GM21526 (cell line): ENCODE results near the gene COQ8B.
"Not testable (repeated sequence)": the region's sequence is repeated elsewhere in the genome, so short reads cannot be mapped to it uniquely, and the experiment has no call there.

Source experiments
- ATAC-seq: cut with Tn5 transposase; IDR thresholded peaks from one replicate; pipeline ENCODE4 v1.9.1; 2021; ENCODE audit warnings: moderate library complexity; ENCODE audit not compliant: unreplicated experiment, low FRiP score

Gene COQ8B

DNA sequence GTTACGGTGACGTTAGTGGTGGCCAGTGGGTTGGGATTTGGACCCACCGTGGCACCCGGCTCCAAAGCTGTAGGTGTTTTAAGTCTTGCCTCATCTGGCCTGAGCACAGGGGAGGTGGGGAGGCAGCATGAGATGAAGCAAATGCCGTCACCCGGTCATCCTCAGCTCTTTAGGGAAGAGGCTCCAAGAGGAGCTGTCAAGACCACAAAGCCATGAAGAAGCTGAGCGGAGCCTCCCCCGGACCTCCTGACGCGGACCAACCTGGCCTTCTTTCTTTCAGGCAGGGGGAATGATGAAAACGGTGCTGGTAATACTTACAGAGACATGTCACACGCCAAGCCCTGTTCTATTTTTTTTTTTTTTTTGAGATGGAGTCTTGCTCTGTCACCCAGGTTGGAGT, 26.2 kb upstream of the COQ8B start:
- ATAC-seq, result no peak

DNA sequence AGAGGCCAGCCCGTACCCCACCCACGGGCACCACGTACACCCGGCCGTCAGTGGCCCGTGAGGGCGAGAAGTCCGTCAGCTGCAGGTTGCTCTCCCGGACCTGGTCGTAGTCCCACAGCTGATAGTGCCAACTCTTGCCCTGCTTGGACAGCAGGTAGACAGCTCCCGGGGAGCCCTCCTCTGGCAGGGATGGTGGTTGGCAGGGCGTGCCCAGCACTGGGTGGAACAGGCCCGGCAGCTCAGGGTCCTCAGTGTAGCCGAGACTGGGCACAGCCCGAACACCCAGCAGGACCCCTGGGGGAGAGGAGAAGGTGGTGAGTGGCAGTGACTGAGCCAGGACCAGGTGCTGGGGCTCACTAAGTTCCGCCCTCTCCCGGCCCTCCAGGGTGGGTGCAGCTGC, 25.8 kb upstream of the COQ8B start:
- ATAC-seq, result no peak

DNA sequence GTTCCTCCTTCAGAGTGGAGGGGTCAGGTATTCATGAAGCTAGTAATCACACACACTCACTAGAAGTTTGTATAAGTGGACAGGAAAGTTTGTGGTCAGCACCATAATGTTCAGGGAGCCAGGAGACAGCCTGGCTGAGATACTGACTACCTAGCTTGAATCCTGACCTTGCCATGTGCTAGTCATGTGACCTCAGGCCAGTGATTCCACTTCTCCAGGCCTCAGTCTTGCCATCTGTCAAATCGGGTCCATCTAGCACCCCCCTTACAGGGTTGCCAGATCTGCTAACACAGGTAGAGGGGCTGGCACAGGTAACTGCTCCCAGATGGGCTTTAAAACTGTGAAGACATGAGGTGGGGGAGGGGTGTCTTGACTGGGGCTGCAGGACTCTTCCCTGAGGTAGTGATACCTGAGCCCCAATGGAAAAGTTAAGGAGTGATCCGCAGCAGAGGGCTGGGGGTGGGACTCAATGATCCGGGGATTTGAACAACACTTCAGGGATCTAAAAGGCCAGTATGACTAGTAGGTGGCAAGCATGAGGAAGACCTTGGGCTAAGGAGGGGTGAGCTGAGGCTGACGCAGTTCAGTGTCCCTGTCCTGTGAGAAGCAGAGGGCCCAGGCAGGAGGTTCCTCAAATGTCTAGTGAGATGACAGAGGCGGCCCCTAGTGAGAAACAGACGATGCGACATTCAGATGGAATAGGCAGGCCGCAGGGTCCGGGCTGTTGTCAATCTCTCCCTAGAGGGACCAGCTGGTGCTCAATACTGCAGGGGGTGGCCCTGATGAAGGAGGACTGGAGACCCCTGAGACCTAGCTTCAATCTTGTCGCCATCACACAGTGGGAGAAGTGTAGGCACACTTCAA, 25.1 kb upstream of the COQ8B start:
- ATAC-seq, result no peak

- no peak for ATAC-seq
Observed at GRCh38 chr19:40740747-40741146, 24.1 kb upstream of the COQ8B start.

- ATAC-seq, result no peak
Observed at GRCh38 chr19:40739871-40740703, 23.4 kb upstream of the COQ8B start.

DNA sequence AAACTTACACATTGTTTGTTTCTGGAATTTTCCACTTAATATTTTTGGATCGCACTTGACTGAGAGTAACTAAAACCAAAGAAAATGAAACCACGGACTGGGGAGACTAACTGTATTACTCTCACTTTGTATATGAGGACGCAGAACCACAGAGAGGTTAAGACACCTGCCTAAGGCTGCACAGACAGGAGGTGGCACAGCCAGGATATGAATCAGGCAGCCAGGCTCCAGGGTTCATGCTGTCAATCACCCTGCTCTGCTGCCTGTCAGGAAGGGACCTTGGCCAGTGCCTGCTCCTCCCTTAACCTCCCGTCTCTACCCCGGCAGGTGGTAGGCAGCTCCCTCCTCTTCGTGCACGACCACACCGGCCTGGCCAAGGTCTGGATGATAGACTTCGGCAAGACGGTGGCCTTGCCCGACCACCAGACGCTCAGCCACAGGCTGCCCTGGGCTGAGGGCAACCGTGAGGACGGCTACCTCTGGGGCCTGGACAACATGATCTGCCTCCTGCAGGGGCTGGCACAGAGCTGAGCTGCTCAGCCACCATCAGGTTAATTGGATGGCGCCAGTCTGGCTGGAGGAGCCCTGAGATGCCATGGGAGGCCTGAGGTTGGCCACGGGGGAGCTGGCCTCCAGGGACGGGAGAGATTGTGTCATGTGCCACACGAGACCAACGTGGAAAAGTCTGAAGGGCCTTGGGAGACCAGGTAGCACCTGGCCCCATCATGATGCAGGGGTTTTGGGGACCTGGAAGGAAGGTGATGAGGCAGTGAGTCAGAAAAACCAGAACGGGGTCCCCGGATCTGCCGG, 22.5 kb upstream of the COQ8B start:
- ATAC-seq, result no peak

DNA sequence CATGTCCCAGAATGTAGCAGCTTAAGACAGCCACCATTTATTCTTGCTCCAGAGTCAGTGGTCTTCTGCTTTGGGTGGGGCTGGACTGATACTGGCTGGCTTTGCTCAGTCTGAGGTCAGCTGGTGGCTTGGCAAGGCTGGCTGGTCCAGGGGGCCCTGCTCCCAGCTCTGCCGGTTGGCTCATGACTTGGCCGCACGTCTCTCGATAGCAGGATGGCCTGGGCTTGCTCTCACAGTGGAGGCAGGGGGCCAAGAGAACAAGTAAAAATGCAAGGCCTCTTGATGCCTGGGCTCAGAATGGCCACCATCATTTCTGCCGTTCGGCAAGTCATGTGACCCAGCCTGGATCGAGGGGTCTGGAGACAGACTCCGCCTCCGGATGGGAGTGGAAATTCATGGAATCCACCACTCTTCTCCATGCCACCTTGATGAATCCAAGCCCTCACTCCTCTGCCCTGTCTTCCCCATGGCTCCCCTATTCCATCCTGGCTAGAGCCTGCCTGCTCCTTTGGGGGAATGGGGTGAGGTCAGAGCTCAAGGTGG, 20.5 kb upstream of the COQ8B start:
- no peak for ATAC-seq

GRCh38 chr19:40736661-40737060, 20.0 kb upstream of the COQ8B start:
- ATAC-seq, result no peak

GRCh38 chr19:40735013-40735771, 18.5 kb upstream of the COQ8B start:
- no peak for ATAC-seq

DNA sequence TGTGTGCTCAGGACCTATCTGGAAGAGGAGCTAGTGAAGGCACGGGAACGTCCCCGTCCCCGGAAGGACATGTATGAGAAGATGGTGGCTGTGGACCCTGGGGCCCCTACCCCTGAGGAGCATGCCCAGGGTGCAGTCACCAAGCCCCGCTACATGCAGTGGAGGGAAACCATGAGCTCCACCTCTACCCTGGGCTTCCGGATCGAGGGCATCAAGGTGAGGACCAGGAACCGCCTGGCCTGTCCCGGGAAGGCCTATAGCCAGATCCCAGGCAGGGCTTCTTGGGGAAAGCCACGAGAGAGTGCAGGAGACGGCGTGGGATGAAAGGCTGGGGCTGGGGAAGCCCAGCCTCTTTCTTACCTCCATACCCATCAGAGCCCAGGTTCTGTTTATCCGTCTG, 16.5 kb upstream of the COQ8B start:
- no peak for ATAC-seq

- ATAC-seq, result not testable (repeated sequence)
Observed at GRCh38 chr19:40732304-40732703, 15.6 kb upstream of the COQ8B start.

GRCh38 chr19:40730065-40730464, 13.4 kb upstream of the COQ8B start:
- ATAC-seq, result not testable (repeated sequence)

GRCh38 chr19:40726279-40726678, 9.6 kb upstream of the COQ8B start:
- no peak for ATAC-seq

- ATAC-seq, result no peak
Observed at GRCh38 chr19:40724855-40725254, 8.2 kb upstream of the COQ8B start.

DNA sequence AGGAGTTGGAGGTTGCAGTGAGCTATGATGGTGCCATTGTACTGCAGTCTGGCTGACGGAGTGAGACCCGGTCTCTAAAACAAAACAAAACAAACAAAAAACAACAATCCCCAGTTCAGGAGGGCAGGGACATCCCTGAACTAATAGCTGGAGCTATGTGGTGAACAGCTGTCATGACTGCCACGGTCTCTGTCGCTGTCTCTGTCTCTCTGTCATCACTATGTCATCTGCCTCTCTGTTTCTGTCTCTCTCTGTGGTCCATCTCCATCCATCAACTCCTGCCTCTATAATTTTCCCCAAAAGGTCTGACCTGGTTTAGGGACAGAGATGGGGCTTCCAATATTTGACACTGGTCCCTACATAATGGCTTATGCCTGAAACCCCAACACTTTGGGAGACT, 7.6 kb upstream of the COQ8B start:
- ATAC-seq, result no peak

DNA sequence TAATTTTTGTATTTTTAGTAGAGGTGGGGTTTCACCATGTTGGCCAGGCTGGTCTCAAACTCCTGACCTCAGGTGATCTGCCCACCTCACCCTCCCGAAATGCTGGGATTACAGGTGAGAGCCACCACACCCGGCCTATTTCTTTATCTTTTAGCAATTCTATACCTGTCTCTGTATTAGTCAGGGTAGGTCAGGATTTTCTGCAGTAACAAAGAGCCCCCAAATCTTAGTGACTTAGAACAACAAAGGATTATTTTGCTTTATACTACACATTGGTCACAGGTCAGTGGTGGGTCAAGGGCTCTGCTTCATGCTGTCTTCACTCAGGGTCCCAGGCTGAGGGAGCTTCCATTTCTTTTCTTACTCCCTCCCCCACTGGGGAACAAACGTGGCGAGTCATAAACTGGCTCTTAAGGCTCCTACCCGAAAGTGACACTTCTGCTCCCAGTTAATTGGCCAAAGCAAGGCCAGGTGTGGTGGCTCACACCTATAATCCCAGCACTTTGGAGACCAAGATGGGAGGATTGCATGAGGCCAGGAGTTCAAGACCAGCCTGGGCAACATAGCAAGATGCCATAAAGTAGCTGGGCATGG, 7.1 kb upstream of the COQ8B start:
- ATAC-seq, result no peak

- no peak for ATAC-seq
Observed at GRCh38 chr19:40721936-40722661, 5.4 kb upstream of the COQ8B start.

DNA sequence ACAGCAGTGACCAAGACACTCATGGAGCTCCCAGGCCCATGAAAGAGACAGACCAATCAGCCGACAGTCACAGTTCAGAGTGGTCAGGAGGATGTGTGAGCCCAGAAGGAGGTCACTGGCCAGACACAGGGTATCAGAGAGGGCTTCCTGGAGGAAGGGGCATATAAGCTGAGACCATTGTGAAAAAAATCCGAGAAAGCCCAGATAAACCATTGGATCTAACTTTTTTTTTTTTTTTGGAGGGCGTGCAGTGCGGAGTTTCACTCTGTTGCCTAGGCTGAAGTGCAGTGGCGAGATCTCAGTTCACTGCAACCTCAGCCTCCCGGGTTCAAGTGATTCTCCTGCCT, 4.4 kb upstream of the COQ8B start:
- no peak for ATAC-seq

DNA sequence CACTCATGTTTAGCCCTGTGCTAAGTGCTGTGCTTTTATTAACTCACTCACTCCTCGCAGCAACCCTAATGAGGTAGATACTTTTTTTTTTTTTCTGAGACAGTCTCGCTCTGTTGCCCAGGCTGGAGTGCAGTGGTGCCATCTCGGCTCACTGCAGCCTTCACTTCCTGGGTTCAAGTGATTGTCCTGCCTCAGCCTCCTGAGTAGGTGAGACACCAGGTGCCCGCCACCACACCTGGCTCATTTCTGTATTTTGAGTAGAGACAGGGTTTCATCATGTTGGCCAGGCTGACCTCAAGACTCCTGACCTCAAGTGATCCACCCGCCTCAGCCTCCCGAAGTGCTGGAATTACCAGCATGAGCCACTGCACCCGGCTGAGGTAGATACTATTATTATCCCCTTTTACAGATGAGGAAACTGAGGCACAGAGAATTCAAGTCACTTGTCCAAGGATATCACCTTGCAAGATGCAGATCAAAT, 2.8 kb upstream of the COQ8B start:
- ATAC-seq, result no peak
